Epithelial cell of esophagus (primary cell): ENCODE measurements around the gene EXTL1.
"Not testable (repeated sequence)": the region's sequence is repeated elsewhere in the genome, so short reads cannot be mapped to it uniquely, and the experiment has no call there.

Experiments
- DNase-seq: peaks from one replicate; pipeline ENCODE4 v3.0.0; 2010; ENCODE audit warnings: low read depth
- H3K4me3 ChIP-seq: 2 replicates; pipeline ENCODE4 v1.5.1; 2011; ENCODE audit warnings: mild to moderate bottlenecking, low read length, control low read depth
- TF ChIP-seq, protein P1 (sequence below): IDR thresholded peaks from 2 replicates; pipeline ENCODE4 v1.5.1; 2011; ENCODE audit warnings: low read depth, mild to moderate bottlenecking, low read length, control low read depth, inconsistent platforms; ENCODE audit not compliant: insufficient read depth; ENCODE audit errors: missing control alignments

Gene EXTL1

DNA sequence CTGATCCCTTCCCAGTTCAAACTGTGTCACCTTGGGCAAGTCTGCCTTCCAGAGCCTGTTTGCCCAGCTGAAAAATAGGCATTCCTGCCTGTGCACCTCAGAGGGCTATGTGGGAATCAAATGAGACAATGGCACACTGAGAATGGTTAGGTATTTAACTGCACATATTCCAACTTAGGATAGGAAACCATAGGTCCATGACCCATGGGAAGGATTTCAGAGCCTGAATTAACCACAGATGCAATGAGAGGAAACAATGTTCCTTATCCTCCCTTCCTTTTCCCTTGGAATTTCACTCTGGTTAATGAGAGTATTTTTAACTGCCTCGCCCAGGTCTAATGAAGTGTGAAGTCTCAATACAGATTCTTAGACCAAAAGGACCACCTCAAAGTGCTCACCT is 36.4 kb upstream of the EXTL1 start:
- no peak for DNase-seq

DNA sequence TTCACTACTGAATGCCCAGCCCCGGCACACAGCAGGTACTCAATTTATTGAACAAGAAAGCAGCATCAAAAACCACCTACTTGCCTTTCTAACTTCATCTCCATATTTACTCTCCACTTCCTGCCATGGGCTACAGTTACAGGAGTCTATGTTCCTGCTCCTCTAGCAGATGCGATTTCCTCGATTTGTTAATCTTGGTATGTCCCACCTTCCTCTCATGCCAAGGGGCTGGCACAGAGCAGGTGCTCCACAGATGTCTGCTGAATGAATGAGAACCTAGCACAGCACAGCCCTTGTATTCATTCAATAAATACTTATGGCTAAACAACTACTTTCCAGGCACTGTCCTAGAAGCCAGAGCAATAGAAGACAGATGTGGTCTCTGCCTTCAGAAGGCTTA is 35.9 kb upstream of the EXTL1 start:
- no peak for DNase-seq
- TF ChIP-seq, protein P1, sequence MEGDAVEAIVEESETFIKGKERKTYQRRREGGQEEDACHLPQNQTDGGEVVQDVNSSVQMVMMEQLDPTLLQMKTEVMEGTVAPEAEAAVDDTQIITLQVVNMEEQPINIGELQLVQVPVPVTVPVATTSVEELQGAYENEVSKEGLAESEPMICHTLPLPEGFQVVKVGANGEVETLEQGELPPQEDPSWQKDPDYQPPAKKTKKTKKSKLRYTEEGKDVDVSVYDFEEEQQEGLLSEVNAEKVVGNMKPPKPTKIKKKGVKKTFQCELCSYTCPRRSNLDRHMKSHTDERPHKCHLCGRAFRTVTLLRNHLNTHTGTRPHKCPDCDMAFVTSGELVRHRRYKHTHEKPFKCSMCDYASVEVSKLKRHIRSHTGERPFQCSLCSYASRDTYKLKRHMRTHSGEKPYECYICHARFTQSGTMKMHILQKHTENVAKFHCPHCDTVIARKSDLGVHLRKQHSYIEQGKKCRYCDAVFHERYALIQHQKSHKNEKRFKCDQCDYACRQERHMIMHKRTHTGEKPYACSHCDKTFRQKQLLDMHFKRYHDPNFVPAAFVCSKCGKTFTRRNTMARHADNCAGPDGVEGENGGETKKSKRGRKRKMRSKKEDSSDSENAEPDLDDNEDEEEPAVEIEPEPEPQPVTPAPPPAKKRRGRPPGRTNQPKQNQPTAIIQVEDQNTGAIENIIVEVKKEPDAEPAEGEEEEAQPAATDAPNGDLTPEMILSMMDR = no peak
- H3K4me3 ChIP-seq = no peak overlapping the region

More for the DNA sequence above, 36.4 kb upstream of the EXTL1 start:
- TF ChIP-seq, protein P1 = no peak
- H3K4me3 ChIP-seq = no peak overlapping the region

DNA sequence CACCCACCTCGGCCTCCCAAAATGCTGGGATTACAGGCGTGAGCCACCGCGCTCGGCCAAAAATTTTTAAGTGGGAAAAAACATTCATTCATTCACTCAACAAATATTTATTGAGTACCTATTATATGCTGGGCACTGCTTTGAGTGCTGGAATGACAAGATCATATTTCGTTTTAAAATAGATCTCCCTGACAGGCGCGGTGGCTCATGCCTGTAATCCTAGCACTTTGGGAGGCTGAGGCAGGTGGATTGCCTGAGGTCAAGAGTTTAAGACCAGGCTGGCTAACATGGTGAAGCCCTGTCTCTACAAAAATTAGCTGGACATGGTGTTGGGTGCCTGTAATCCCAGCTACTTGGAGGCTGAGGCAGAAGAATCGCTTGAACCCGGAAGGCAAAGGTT is 34.8 kb upstream of the EXTL1 start:
- H3K4me3 ChIP-seq, DNase-seq: not testable (repeated sequence)

DNA sequence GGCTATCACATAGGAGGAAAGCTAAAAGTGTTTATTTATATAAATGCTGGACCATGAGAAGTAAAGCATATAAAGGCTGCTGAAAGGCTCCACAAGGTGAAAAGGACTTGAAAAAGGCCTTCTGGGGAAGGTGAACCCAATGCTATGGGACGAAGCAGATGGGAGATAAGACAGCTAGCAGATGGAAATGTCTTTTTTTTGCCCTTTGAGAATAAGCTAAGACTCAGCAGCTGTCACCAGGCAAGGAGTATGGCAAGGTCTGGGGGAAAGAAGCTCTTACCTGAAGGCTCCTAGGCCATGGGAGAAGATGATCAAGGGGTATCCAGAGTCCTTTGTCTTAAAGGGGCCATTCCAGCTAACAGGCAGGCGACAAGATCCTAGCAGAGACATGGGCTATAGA is 33.6 kb upstream of the EXTL1 start:
- H3K4me3 ChIP-seq = no peak overlapping the region
- no peak for DNase-seq
- TF ChIP-seq, protein P1 = no peak

GRCh38 chr1:25989440-25990234 is 31.9 kb upstream of the EXTL1 start:
- no peak for DNase-seq
- H3K4me3 ChIP-seq = no peak overlapping the region
- TF ChIP-seq, protein P1 = no peak

DNA sequence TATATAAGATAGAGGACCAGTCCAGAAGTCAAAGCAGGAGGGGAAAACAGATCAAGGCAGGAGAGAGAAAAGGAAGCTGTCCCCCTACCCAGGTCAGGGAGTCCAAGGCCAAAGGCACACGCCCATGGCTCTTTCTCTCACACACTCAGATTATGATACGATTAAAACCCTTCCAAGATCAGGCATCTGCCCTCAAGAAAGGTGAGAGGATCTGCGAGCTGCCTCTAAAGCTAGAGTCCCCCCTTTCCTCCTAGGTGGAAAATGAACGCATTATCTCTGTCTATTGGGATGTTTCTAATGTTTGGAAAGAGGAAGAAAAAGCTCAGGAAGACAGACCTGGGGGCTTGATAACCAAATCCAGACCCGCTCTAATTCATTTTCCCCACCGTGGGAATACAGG is 31.3 kb upstream of the EXTL1 start:
- DNase-seq = no peak
- no peak overlapping the region for H3K4me3 ChIP-seq
- TF ChIP-seq, protein P1 = no peak

DNA sequence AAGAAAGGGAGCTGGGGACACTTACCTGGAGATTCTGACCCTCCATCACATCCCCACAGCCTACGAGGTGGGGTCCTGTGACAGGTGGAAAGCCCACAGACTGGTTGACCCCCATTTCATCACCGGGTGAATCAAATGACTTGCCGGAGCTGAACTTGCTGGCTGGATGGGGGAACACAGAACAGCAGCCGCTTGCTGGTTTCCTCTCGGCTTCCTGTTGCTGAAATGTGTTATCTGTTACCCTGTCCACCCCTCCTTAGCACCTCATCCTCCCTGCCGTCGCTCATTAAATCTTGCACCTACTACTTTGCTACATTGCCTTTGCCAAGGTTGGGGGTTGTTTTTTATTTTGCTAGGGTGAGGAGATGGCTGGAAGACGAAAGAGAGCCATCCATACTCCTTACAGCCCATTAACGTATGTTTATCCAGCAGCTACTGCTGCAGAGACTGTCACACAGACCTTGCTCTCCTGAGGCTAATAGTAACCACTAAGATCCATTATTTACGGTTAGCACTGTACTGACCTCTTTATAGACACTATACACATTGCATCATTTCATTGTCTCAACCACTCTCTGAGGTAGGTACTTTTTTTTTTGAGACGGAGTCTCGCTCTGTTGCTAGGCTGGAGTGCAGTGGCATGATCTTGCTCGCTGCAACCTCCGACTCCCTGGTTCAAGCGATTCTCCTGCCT is 30.7 kb upstream of the EXTL1 start:
- TF ChIP-seq, protein P1 = no peak
- H3K4me3 ChIP-seq = no peak overlapping the region
- DNase-seq = no peak
